Kidney tubule cell (primary cell): ENCODE measurements around the gene NSUN7.

Source experiments
- DNase-seq: peaks from one replicate; pipeline ENCODE4 v3.0.0-alpha.2; 2018; ENCODE audit warnings: low spot score

Gene NSUN7

GRCh38 chr4:40822420-40823166 is 72.8 kb downstream of the NSUN7 start:
- no peak for DNase-seq

- no peak for DNase-seq
Measured at GRCh38 chr4:40825014-40825838, 75.5 kb downstream of the NSUN7 start.

- no peak for DNase-seq
Measured at GRCh38 chr4:40826821-40827220, 77.1 kb downstream of the NSUN7 start.

- DNase-seq = peak; percentile 33
Measured at GRCh38 chr4:40827758-40828157, 78.0 kb downstream of the NSUN7 start.

GRCh38 chr4:40828661-40829060 is 78.9 kb downstream of the NSUN7 start:
- no peak for DNase-seq

- no peak for DNase-seq
Measured at GRCh38 chr4:40829586-40829985, 79.8 kb downstream of the NSUN7 start.

GRCh38 chr4:40831146-40831907 is 81.6 kb downstream of the NSUN7 start:
- DNase-seq = no peak

- no peak for DNase-seq
Measured at GRCh38 chr4:40832175-40832574, 82.4 kb downstream of the NSUN7 start.

GRCh38 chr4:40833212-40833611 is 83.5 kb downstream of the NSUN7 start:
- DNase-seq = no peak

- DNase-seq = no peak
Measured at GRCh38 chr4:40837094-40837870, 87.5 kb downstream of the NSUN7 start.

- DNase-seq = no peak
Measured at GRCh38 chr4:40838742-40839141, 89.0 kb downstream of the NSUN7 start.

GRCh38 chr4:40840255-40840984 is 90.7 kb downstream of the NSUN7 start:
- no peak for DNase-seq

- peak; percentile 92 for DNase-seq
Measured at GRCh38 chr4:40840985-40841571, 91.3 kb downstream of the NSUN7 start.

GRCh38 chr4:40842318-40842717 is 92.6 kb downstream of the NSUN7 start:
- DNase-seq = no peak

GRCh38 chr4:40842725-40843423 is 93.1 kb downstream of the NSUN7 start:
- peak; percentile 51 for DNase-seq

GRCh38 chr4:40843696-40844095 is 93.9 kb downstream of the NSUN7 start:
- no peak for DNase-seq

- no peak for DNase-seq
Measured at GRCh38 chr4:40844261-40844660, 94.5 kb downstream of the NSUN7 start.

GRCh38 chr4:40845154-40845835 is 95.5 kb downstream of the NSUN7 start:
- no peak for DNase-seq

- DNase-seq = no peak
Measured at GRCh38 chr4:40846532-40846931, 96.8 kb downstream of the NSUN7 start.

GRCh38 chr4:40848251-40848650 is 98.5 kb downstream of the NSUN7 start:
- no peak for DNase-seq
